Osteocyte (in vitro differentiated cells): ENCODE data around the gene SIRPB1. TPM values are rescaled to one million over a fixed set of nuclear protein-coding genes. Genes with fewer than 3 reads are reported as not detected.
"Not testable (repeated sequence)": the region's sequence is repeated elsewhere in the genome, so short reads cannot be mapped to it uniquely, and the experiment has no call there.

Experiments used
- DNase-seq: peaks from one replicate; pipeline ENCODE4 v3.0.0; 2021; ENCODE audit warnings: mixed read lengths; ENCODE audit not compliant: unreplicated experiment; ENCODE audit errors: extremely low spot score
- H3K27ac Mint-ChIP-seq: one replicate; pipeline ENCODE4 v1.8.0; 2021; ENCODE audit warnings: mild to moderate bottlenecking, mixed read lengths; ENCODE audit not compliant: unreplicated experiment
- H3K27me3 Mint-ChIP-seq: one replicate; pipeline ENCODE4 v1.8.0; 2021; ENCODE audit warnings: mixed read lengths; ENCODE audit not compliant: unreplicated experiment
- H3K36me3 Mint-ChIP-seq: one replicate; pipeline ENCODE4 v1.8.0; 2021; ENCODE audit warnings: mixed read lengths; ENCODE audit not compliant: unreplicated experiment
- H3K4me1 Mint-ChIP-seq: one replicate; pipeline ENCODE4 v1.8.0; 2021; ENCODE audit warnings: mixed read lengths; ENCODE audit not compliant: unreplicated experiment
- H3K4me3 Mint-ChIP-seq: one replicate; pipeline ENCODE4 v1.8.0; 2021; ENCODE audit warnings: mild to moderate bottlenecking, moderate library complexity, mixed read lengths; ENCODE audit not compliant: unreplicated experiment
- H3K9me3 Mint-ChIP-seq: one replicate; pipeline ENCODE4 v1.8.0; 2021; ENCODE audit warnings: mixed read lengths; ENCODE audit not compliant: unreplicated experiment
- total RNA-seq: library from RNA; stranded (reverse); gene quantifications from 2 replicates; pipeline ENCODE4 v1.2.1, GENCODE V29; 2021
- TF ChIP-seq, protein P1 (sequence below): fragments of 200-600 bp; sonication (generic); IDR thresholded peaks from 2 replicates; pipeline ENCODE4 v1.5.0; 2021; ENCODE audit warnings: antibody characterized with exemption, mild to moderate bottlenecking, moderate library complexity

Gene SIRPB1
- total RNA-seq, 1 donor from 2014 or later = 1.1 TPM

- Mint-ChIP-seq H3K4me3 (no peak overlapping the region), H3K9me3 (no peaks in the 10 kb centered on the region), H3K36me3 (no peaks in the 10 kb centered on the region), H3K27me3 (peaks cover 5% of the 10 kb centered on the region), H3K4me1 (no peaks in the 10 kb centered on the region), H3K27ac (no peak overlapping the region)
- no peak for DNase-seq
- TF ChIP-seq, protein P1, sequence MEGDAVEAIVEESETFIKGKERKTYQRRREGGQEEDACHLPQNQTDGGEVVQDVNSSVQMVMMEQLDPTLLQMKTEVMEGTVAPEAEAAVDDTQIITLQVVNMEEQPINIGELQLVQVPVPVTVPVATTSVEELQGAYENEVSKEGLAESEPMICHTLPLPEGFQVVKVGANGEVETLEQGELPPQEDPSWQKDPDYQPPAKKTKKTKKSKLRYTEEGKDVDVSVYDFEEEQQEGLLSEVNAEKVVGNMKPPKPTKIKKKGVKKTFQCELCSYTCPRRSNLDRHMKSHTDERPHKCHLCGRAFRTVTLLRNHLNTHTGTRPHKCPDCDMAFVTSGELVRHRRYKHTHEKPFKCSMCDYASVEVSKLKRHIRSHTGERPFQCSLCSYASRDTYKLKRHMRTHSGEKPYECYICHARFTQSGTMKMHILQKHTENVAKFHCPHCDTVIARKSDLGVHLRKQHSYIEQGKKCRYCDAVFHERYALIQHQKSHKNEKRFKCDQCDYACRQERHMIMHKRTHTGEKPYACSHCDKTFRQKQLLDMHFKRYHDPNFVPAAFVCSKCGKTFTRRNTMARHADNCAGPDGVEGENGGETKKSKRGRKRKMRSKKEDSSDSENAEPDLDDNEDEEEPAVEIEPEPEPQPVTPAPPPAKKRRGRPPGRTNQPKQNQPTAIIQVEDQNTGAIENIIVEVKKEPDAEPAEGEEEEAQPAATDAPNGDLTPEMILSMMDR = no peak
These were observed 762 bp downstream of the SIRPB1 start for GRCh38 chr20:1618954-1619540.

DNA sequence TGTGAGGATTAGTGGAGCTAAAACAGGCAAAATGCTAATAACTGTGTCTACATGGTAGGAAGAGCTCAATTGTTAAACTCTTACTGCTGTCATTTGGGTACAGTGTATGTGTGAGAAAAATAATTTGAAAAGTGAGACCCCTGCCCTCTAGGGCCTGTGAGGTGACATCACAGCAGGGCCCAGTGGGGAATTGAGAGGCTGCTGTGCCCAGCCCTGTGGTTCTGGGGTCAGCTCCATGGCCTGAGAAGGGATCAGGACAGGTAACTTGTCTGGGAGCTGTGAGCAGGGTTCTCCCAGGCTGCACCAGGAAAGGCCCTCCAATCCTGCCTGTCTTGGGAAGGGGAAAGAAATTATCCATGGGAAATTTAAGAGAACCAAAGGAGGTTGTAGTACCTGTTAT lies 1.3 kb downstream of the SIRPB1 start:
- DNase-seq = no peak
- H3K4me1 Mint-ChIP-seq = no peaks in the 10 kb centered on the region
- no peaks in the 10 kb centered on the region for H3K36me3 Mint-ChIP-seq
- TF ChIP-seq, protein P1 = no peak
- no peak overlapping the region for H3K27ac Mint-ChIP-seq
- H3K4me3 Mint-ChIP-seq = no peak overlapping the region
- H3K9me3 Mint-ChIP-seq = no peaks in the 10 kb centered on the region
- H3K27me3 Mint-ChIP-seq = peaks cover 10% of the 10 kb centered on the region

DNA sequence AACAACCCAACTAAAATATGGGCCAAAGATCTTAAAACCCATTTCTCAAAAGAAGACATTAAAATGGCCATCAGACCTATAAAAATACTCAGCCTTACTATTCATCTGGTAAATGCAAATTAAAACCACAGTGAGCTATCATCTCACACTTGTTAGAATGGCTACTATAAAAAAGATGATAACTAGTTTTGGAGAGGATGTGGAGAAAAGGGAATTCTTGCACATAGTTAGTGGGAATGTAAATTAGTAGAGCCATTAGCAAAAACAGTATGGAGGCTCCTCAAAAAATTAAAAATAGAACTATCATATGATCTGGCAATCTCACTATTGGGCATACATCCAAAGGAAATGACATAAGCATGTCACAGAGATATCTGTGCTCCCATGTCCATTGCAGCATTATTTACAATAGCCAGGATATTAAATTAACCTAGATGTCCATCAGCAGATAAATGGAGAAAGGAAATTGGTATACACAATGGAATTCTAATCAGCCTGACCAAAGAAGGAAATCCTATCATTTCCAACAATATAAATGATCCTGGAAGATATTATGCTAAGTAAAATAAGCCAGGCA lies 2.9 kb downstream of the SIRPB1 start:
- Mint-ChIP-seq H3K9me3 (no peaks in the 10 kb centered on the region), H3K27ac (no peak overlapping the region), H3K4me1 (no peaks in the 10 kb centered on the region), H3K27me3 (peaks cover 10% of the 10 kb centered on the region), H3K4me3 (no peak overlapping the region), H3K36me3 (no peaks in the 10 kb centered on the region)
- DNase-seq = no peak
- TF ChIP-seq, protein P1 = no peak

- DNase-seq, H3K36me3 Mint-ChIP-seq, H3K27ac Mint-ChIP-seq, H3K4me1 Mint-ChIP-seq, H3K9me3 Mint-ChIP-seq, H3K4me3 Mint-ChIP-seq, H3K27me3 Mint-ChIP-seq: not testable (repeated sequence)
These were observed 9.4 kb downstream of the SIRPB1 start for GRCh38 chr20:1610404-1610803.

DNA sequence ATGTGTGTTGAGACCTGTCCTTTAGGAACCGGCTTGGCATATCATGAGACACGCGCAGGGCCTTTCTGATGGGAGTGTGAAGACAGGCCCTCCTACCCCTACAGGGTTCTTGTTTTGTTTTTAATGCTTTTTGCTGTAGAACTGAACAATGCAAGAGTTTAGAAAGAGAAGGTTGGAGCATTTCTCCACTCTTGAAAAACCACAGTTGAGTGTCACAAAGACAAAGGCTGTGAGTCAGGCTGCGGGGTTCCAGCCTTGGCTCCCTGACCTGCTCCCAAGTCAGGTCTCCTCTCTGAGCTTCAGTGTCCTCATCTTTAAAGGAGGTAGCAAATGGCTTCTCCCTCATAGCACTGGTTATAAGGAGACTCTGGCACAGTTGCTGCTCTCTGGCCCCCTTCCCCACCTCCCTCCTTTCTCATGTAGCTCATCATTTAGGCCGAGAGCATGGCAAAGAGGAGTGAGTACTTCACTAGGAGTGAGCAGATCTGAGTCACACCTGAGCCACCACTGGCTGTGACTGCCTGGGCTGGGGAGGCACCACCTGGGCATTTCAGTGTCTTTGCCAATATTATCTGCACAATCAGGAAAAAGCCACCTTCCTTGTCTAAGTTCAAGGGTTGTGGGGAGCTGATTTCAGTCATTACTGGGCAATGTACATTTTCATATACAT lies 11.0 kb downstream of the SIRPB1 start:
- not testable (repeated sequence) for DNase-seq, H3K36me3 Mint-ChIP-seq, H3K4me3 Mint-ChIP-seq, H3K4me1 Mint-ChIP-seq, H3K9me3 Mint-ChIP-seq, H3K27ac Mint-ChIP-seq, H3K27me3 Mint-ChIP-seq

- no peak for DNase-seq
- no peaks in the 10 kb centered on the region for H3K36me3 Mint-ChIP-seq
- H3K9me3 Mint-ChIP-seq = no peaks in the 10 kb centered on the region
- no peak overlapping the region for H3K4me3 Mint-ChIP-seq
- no peaks in the 10 kb centered on the region for H3K4me1 Mint-ChIP-seq
- H3K27me3 Mint-ChIP-seq = no peaks in the 10 kb centered on the region
- TF ChIP-seq, protein P1 = no peak
- no peak overlapping the region for H3K27ac Mint-ChIP-seq
These were observed 19.1 kb downstream of the SIRPB1 start for GRCh38 chr20:1600736-1601135.
